CD4-positive, alpha-beta T cell (primary cell): ENCODE measurements around the gene SELENON. TPM values are rescaled to one million over a fixed set of nuclear protein-coding genes. Genes with fewer than 3 reads are reported as not detected.

Experiments
- ATAC-seq: fragments of 200-7000 bp; cut with Tn5 transposase; one replicate; pipeline ENCODE4 v1.10.0; 2022; ENCODE audit warnings: mild to moderate bottlenecking; ENCODE audit not compliant: poor library complexity
- CTCF ChIA-PET: fragments of 350-600 bp; sonication (Branson Sonifier 250); formaldehyde crosslinking; loops from one replicate; lab custom pipeline; 2021; ENCODE audit warnings: antibody characterized with exemption, inconsistent platforms; lab: Charles Lee
- POLR2A ChIA-PET: fragments of 350-600 bp; sonication (Branson Sonifier 250); formaldehyde crosslinking; loops from one replicate; lab custom pipeline; 2021; ENCODE audit warnings: antibody characterized with exemption, inconsistent platforms; lab: Charles Lee
- DNase-seq, 14 experiments: peaks; one replicate each; pipeline ENCODE4 v3.0.0-alpha.2; 2013 to 2020; ENCODE audit warnings: mixed read lengths in 2 of 14
- H3K27ac ChIP-seq, 2 donors: one replicate each; pipeline versions ENCODE4 v1.5.1 to v1.7.0; 2013; ENCODE audit warnings: low read length in 2 of 2, low read depth in 1 of 2, mild to moderate bottlenecking in 1 of 2
- H3K27me3 ChIP-seq, 2 experiments: 1 replicate in 1 of 2; 2 replicates in 1 of 2; pipeline versions ENCODE4 v1.6.1 to v1.7.0; 2013; ENCODE audit warnings: low read length in 2 of 2, control low read depth in 1 of 2, mild to moderate bottlenecking in 1 of 2, moderate library complexity in 1 of 2; ENCODE audit not compliant: insufficient read depth in 2 of 2, control insufficient read depth in 1 of 2
- H3K36me3 ChIP-seq: one replicate; pipeline ENCODE4 v1.6.1; 2013; ENCODE audit warnings: low read length, control low read depth; ENCODE audit not compliant: insufficient read depth
- H3K4me1 ChIP-seq: one replicate; pipeline ENCODE4 v1.6.1; 2013; ENCODE audit warnings: low read length, control low read depth; ENCODE audit not compliant: insufficient read depth
- H3K4me3 ChIP-seq: one replicate; pipeline ENCODE4 v1.5.1; 2013; ENCODE audit warnings: mild to moderate bottlenecking, low read length, moderate library complexity
- H3K9me3 ChIP-seq, 2 experiments: 1 replicate in 1 of 2; 2 replicates in 1 of 2; pipeline versions ENCODE4 v1.6.1 to v1.7.0; 2013; ENCODE audit warnings: low read length in 2 of 2, mild to moderate bottlenecking in 2 of 2, control low read depth in 1 of 2, moderate library complexity in 1 of 2; ENCODE audit not compliant: control insufficient read depth in 1 of 2, insufficient read depth in 1 of 2
- H3K27ac Mint-ChIP-seq: one replicate; pipeline ENCODE4 v1.8.0; 2020; ENCODE audit warnings: mixed read lengths
- H3K27me3 Mint-ChIP-seq: one replicate; pipeline ENCODE4 v1.8.0; 2021; ENCODE audit warnings: mixed read lengths
- H3K36me3 Mint-ChIP-seq: one replicate; pipeline ENCODE4 v1.8.0; 2021; ENCODE audit warnings: low read depth, mixed read lengths
- H3K4me1 Mint-ChIP-seq: one replicate; pipeline ENCODE4 v1.8.0; 2021; ENCODE audit warnings: low read depth, mixed read lengths
- H3K4me3 Mint-ChIP-seq: one replicate; pipeline ENCODE4 v1.8.0; 2020; ENCODE audit warnings: mild to moderate bottlenecking, mixed read lengths
- H3K9me3 Mint-ChIP-seq: one replicate; pipeline ENCODE4 v1.8.0; 2020; ENCODE audit warnings: mixed read lengths
- intact Hi-C, 2 experiments: fragments of 100-400 bp; cut with DNase I in 1 of 2; cut with micrococcal nuclease in 1 of 2; formaldehyde crosslinking; loops; one replicate each; pipeline versions ENCODE4 v1.15.1 to v1.9.0; 2023 to 2025; cut with DNase I, micrococcal nuclease
- total RNA-seq, 174 experiments: library from RNA in 2 of 174; stranded (reverse) in 2 of 174; gene quantifications; one replicate each; pipeline ENCODE4 v1.2.3 and lab custom pipeline; 2021 to 2026
- TF ChIP-seq, protein P1 (sequence below): fragments of 200-600 bp; IDR thresholded peaks from one replicate; pipeline ENCODE4 v1.8.0; 2022; ENCODE audit warnings: antibody characterized with exemption, mild to moderate bottlenecking

Gene SELENON
- total RNA-seq, 2 experiments from 2014 or later, result 25.3 to 25.7 TPM

DNA sequence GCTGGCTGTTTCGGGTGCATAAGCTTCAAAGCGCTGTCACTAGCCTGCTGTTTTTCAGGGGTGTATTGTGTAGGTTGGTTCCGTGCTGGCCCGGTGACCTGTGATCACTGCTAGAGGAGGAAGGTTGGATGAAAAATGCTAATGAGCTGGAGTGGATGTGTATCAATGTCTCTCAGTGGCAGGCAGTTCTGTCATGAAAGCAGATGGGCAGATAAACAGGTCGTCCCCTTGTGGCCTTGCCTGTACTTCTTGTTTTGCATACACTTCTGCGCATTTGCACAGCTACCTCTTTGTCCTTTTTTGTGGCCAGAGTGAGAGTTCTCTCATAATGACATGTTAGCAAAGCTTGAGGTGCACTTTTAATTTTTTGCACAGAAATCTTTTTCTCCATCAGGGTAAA is 2.9 kb downstream of the SELENON start:
- DNase-seq (peak in 2 of 14 experiments; percentile 23 to 39), ATAC-seq (no peak)
- intact Hi-C loops, result no loop called here
- Histone ChIP-seq H3K9me3 (no peaks in the 10 kb centered on the region), H3K4me3 (no peak overlapping the region), H3K27me3 (no peaks in the 10 kb centered on the region), H3K27ac (no peak overlapping the region), H3K36me3 (peaks cover 12% of the 10 kb centered on the region), H3K4me1 (peaks cover 46% of the 10 kb centered on the region)
- Mint-ChIP-seq H3K9me3 (no peaks in the 10 kb centered on the region), H3K27me3 (no peaks in the 10 kb centered on the region), H3K27ac (peak overlapping the region; percentile 35), H3K4me3 (peak overlapping the region; percentile 79), H3K36me3 (peaks cover 27% of the 10 kb centered on the region), H3K4me1 (peaks cover 59% of the 10 kb centered on the region)
- CTCF ChIA-PET, result interaction anchor here (1.2 to 1.6 kb wide), 2 partner anchors 78 to 194 kb away, joined by 3 to 5 read pairs; no protein-coding TSS in a partner anchor
- TF ChIP-seq, protein P1, sequence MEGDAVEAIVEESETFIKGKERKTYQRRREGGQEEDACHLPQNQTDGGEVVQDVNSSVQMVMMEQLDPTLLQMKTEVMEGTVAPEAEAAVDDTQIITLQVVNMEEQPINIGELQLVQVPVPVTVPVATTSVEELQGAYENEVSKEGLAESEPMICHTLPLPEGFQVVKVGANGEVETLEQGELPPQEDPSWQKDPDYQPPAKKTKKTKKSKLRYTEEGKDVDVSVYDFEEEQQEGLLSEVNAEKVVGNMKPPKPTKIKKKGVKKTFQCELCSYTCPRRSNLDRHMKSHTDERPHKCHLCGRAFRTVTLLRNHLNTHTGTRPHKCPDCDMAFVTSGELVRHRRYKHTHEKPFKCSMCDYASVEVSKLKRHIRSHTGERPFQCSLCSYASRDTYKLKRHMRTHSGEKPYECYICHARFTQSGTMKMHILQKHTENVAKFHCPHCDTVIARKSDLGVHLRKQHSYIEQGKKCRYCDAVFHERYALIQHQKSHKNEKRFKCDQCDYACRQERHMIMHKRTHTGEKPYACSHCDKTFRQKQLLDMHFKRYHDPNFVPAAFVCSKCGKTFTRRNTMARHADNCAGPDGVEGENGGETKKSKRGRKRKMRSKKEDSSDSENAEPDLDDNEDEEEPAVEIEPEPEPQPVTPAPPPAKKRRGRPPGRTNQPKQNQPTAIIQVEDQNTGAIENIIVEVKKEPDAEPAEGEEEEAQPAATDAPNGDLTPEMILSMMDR, result no peak
- POLR2A ChIA-PET, result interaction anchor here (0.7 to 6.5 kb wide), 6 partner anchors 12 to 231 kb away, joined by 3 to 44 read pairs (median 4); partner anchors contain the start of gene MTFR1L

DNA sequence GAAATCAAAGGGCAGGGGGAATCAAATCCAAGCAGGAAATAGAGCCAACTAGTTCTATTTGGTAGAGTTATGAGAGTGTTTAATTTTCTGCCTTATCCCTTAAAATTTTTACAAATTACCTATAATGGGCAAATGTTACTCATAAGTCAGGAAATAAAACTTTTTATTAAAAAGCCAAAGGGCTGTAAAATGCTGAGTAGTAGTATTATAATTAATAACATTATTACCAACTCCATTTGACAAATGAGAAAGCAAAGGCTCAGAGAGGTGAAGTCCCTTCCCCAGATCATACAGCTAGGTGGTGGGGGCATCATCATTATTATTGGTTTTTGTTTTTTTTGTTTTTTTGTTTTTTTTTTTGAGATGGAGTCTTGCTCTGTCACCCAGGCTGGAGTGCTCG is 3.4 kb downstream of the SELENON start:
- H3K9me3 ChIP-seq, result no peaks in the 10 kb centered on the region
- CTCF ChIA-PET, result interaction anchor here (1.2 to 1.6 kb wide), 2 partner anchors 78 to 195 kb away, joined by 3 to 5 read pairs; no protein-coding TSS in a partner anchor
- H3K9me3 Mint-ChIP-seq, result no peaks in the 10 kb centered on the region
- no peaks in the 10 kb centered on the region for H3K27me3 ChIP-seq
- H3K4me1 Mint-ChIP-seq, result peaks cover 55% of the 10 kb centered on the region
- H3K4me1 ChIP-seq, result peaks cover 42% of the 10 kb centered on the region
- no peak overlapping the region for H3K27ac ChIP-seq
- H3K36me3 ChIP-seq, result peaks cover 15% of the 10 kb centered on the region
- H3K4me3 Mint-ChIP-seq, result peak overlapping the region; percentile 79
- POLR2A ChIA-PET, result interaction anchor here (0.7 to 6.5 kb wide), 5 partner anchors 12 to 232 kb away, joined by 3 to 44 read pairs (median 4); partner anchors contain the start of gene MTFR1L
- H3K36me3 Mint-ChIP-seq, result peaks cover 27% of the 10 kb centered on the region
- TF ChIP-seq, protein P1, result no peak
- H3K27ac Mint-ChIP-seq, result peak overlapping the region; percentile 35
- DNase-seq, result no peak
- no peaks in the 10 kb centered on the region for H3K27me3 Mint-ChIP-seq
- intact Hi-C loops, result no loop called here
- no peak for ATAC-seq
- no peak overlapping the region for H3K4me3 ChIP-seq

DNA sequence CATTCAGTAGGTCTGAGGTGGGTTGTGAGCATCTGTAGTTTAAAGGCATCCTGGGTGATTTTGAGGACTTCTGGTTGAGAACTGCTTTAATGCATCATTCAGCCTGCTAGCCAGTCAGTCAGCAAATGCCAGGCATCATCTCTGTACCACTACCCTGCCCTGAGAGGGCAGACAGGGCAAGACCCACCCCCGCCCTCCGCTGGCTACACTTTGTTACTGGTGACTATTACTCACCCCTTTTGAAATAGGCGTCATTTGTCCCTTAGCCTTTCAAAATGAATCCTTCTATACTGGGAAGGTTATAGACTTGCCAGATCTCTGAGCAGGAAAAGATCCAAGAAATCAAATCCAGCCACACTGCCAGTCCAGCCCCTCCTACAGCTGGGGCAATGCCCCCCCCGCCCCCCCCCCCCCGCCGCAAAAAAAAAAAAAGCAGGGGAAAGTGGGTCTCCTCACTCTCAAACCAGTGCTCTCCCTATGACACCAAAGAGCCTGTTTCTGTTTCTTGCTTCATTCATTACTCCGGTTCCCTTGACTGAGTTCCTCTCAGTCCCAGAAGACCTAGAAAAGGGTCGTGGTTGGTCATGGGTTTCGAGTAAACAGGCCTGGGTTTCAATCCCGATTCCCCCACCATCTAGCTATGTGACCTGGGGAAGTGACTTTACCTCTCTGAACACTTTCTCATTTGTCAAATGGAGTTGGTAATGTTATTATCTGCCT is 4.4 kb downstream of the SELENON start:
- CTCF ChIA-PET, result no interaction called here
- intact Hi-C loops, result no loop called here
- Histone ChIP-seq H3K36me3 (peaks cover 25% of the 10 kb centered on the region), H3K27ac (no peak overlapping the region), H3K9me3 (no peaks in the 10 kb centered on the region), H3K27me3 (no peaks in the 10 kb centered on the region), H3K4me1 (peaks cover 31% of the 10 kb centered on the region), H3K4me3 (no peak overlapping the region)
- H3K4me3 Mint-ChIP-seq, result peak overlapping the region; percentile 51
- peaks cover 50% of the 10 kb centered on the region for H3K4me1 Mint-ChIP-seq
- H3K27me3 Mint-ChIP-seq, result no peaks in the 10 kb centered on the region
- peak in 1 of 14 experiments; percentile 22 for DNase-seq
- POLR2A ChIA-PET, result no interaction called here
- H3K9me3 Mint-ChIP-seq, result no peaks in the 10 kb centered on the region
- no peak for ATAC-seq
- H3K36me3 Mint-ChIP-seq, result peaks cover 35% of the 10 kb centered on the region
- H3K27ac Mint-ChIP-seq, result no peak overlapping the region
- TF ChIP-seq, protein P1, result no peak
